22Rv1 (cell line): Measurements from ENCODE around the gene HK1.

Experiments
- H3K27ac ChIP-seq: fragments of 450-650 bp; 2 replicates; pipeline ENCODE4 v1.5.1; 2017
- ZFX ChIP-seq: fragments of 450-650 bp; IDR thresholded peaks from 2 replicates; pipeline ENCODE4 v1.6.1; 2017; ENCODE audit warnings: antibody characterized with exemption, borderline replicate concordance
- TF ChIP-seq, protein P1 (sequence below): fragments of 450-650 bp; IDR thresholded peaks from 2 replicates; pipeline ENCODE4 v1.5.1; 2017; ENCODE audit warnings: mild to moderate bottlenecking

HK1 gene

DNA sequence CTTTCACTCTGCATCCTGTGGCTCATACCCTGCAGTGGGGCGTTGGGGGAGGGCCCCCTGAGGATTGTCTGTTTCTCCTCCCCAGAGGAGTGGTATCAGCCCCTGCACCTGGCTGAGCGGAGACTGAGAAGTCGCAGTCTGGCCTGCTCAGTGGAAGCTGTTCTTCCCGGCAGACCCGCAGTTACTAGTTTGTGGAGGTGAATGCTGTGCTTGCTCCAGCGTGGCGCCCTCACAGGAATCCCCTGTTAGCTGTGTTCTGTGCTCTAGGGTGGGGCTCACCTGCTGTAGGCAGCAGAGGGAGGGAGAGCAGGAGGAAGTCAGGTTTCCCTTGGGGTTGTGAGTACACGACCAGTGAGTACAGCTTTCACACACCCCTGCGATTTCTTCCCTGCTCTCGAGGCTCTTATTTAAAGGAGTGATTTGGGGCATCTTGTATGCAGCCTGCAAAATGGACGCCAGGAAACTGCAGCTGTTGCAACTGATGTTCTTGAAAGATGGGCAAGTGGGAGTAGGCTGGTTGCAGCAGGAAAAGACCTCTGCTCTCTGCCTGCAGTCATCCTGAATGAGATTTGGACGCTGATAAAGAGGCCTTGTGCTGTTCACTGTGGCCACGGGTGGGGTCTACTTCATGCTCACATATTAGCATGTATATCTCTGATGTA, 66.4 kb downstream of the HK1 start:
- no peak overlapping the region for H3K27ac ChIP-seq
- TF ChIP-seq ZFX: no peak

DNA sequence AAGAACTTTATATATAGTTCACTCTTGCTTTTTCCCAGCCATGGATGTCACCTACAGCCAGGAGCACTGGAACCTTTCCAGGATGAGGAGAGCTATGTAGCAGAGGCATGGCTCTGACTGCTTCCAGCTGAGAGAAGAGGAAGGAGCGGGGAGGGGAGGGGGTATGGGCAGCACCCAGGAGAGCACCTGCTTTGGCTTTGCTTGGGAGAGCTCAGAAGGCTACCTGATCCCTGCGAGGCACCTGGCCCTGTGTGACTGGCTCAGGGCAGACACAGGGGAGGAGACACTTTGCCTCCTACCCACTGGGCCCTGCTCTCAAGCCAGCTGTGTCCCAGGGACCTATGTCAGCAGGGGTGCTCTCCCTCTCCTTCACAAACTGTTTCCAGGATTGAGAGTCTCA, 67.1 kb downstream of the HK1 start:
- TF ChIP-seq, protein P1, sequence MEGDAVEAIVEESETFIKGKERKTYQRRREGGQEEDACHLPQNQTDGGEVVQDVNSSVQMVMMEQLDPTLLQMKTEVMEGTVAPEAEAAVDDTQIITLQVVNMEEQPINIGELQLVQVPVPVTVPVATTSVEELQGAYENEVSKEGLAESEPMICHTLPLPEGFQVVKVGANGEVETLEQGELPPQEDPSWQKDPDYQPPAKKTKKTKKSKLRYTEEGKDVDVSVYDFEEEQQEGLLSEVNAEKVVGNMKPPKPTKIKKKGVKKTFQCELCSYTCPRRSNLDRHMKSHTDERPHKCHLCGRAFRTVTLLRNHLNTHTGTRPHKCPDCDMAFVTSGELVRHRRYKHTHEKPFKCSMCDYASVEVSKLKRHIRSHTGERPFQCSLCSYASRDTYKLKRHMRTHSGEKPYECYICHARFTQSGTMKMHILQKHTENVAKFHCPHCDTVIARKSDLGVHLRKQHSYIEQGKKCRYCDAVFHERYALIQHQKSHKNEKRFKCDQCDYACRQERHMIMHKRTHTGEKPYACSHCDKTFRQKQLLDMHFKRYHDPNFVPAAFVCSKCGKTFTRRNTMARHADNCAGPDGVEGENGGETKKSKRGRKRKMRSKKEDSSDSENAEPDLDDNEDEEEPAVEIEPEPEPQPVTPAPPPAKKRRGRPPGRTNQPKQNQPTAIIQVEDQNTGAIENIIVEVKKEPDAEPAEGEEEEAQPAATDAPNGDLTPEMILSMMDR: no peak
- TF ChIP-seq ZFX: no peak
- no peak overlapping the region for H3K27ac ChIP-seq

DNA sequence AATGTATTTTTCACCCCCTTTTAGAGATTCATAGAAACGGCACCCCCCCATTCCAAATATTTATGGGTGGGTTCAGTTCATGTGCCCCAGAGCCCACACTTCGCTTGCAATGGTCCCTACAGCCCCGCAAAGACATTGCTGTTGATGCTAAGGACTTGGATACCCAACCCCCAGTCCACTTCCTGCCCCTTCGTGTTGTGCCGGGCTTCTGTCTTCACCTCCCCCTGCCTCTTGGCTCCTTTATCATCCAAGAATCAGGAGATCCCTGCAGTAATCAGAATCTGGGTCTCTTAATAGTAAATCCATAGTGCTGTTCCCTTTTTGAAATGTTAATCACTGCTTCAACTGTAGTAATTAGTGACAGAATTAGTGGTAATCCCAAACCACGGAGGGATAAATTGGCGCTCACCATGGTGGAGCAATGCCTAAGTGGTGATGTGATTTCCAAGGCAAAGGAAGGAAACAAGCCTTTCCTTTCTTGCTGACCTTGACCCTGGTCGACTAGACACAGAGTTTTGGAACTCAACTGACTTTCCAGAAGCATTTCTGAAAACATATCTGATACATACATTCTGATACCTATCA, 67.7 kb downstream of the HK1 start:
- no peak overlapping the region for H3K27ac ChIP-seq
- TF ChIP-seq, protein P1: no peak
- TF ChIP-seq ZFX: no peak

DNA sequence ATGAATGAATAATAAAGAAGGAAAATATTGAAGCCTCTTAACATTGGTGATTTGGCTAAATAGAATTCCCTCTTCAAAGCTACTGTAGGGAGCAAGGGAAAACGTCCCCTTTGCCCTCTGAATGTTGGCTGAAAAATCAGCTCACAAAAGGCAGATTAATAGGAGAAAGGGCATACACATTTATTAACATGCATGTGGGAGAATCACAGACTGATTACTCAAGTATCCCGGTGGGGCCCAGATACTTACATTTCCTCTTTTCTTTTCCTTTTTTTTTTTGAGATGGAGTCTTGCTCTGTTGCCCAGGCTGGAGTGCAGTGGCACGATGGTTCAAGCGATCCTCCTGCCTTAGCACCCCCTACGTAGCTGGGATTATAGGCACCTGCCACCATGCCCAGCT, 68.5 kb downstream of the HK1 start:
- no peak for TF ChIP-seq ZFX
- TF ChIP-seq, protein P1: no peak
- H3K27ac ChIP-seq: no peak overlapping the region

DNA sequence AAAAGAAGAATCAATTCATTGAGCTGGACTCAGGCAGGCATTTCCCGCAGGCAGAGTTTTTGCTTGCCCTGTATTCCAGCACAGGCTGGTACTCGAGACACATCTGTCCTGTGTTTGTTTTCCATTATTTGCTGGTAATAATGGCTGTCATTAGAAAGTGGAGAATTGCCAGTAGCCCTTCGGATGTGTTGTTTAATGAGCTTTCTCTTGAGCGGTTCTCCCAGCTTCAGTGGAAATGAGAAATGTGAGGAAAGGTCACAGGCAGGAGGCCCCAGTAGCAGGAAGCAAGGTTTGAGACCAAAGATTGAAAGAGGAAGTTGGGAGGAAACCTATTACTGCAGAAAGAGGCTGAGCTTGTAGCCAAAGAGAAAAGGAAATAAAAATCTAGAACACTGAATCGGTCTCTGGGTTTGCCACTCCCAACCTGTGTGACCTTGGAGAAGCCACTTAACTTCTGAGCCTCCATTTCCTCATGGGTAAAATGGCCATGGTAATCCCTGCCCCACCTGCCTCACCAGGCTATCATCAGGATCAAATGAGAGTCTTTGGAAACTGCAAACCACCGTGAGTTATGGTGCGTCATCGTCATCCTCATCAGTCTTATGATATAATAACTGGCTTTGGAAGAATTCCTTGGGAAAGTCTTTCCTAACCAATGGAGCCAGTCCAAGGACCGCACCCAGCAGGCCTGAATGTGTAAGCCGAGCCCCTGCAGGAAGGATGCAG, 70.7 kb downstream of the HK1 start:
- peak overlapping the region; percentile 54 for H3K27ac ChIP-seq
- no peak for TF ChIP-seq ZFX
- TF ChIP-seq, protein P1: no peak

DNA sequence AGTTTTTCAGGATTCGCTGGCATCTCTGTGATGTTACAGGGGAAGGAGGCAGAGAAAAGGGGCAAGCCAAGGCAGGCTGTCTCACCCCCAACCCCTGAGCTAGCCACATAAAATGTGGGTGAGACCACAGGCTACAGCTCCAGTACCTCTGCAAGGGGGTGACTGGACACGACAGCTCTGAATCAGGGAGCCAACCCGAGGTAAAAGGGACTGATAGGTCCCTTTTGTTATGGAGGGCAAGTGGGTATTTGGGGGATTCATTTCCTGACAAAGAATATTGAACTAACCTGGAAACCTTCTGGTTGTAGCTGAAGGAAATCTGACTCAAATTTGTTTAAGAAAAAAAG, 71.2 kb downstream of the HK1 start:
- H3K27ac ChIP-seq: no peak overlapping the region; the same call in 1 of the 2 replicates
- TF ChIP-seq, protein P1: no peak
- no peak for TF ChIP-seq ZFX

DNA sequence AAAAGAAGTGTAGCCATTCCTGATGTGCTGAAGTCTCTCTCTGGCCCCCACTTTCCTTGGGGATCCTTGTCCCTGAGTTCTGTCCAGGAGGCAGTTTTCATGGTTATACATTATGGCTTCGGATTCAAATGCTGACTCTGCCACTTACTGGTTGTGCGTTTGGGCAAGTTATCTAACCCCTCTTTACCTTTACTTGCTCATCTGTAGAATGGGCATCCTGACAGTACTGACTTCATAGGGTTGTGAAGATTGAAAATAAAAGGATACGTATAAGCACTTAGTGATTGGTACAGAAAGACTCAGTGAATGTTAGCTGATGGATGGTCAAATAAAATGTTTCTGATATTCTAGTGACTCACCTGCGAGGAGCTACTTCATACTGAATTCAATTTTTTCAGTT, 73.3 kb downstream of the HK1 start:
- TF ChIP-seq, protein P1: no peak
- no peak for TF ChIP-seq ZFX
- no peak overlapping the region for H3K27ac ChIP-seq
